GM13976 (cell line): ENCODE results near the gene EDNRA.

Experiments used
- DNase-seq: peaks from one replicate; pipeline ENCODE4 v3.0.0; 2012; ENCODE audit warnings: low spot score
- CTCF ChIP-seq: IDR thresholded peaks from 2 replicates; pipeline ENCODE4 v1.5.1; 2012; ENCODE audit warnings: borderline replicate concordance, mild to moderate bottlenecking; ENCODE audit not compliant: insufficient read depth; ENCODE audit errors: extremely low read depth, missing control alignments, control extremely low read depth
- in situ Hi-C: fragments of 300-500 bp; cut with MboI; formaldehyde crosslinking; loops from one replicate; pipeline ENCODE4 v1.12.0; 2022; ENCODE audit warnings: low sequenced_read_pairs, mixed read lengths, inconsistent platforms; ENCODE audit not compliant: unreplicated experiment

Gene EDNRA

GRCh38 chr4:147482281-147482680 is 1.4 kb downstream of the EDNRA start:
- TF ChIP-seq CTCF: no peak
- in situ Hi-C loops: no loop called here

GRCh38 chr4:147485167-147485566 is 4.3 kb downstream of the EDNRA start:
- no peak for TF ChIP-seq CTCF
- DNase-seq: no peak
- in situ Hi-C loops: no loop called here

More at GRCh38 chr4:147482281-147482680, 1.4 kb downstream of the EDNRA start:
- DNase-seq: no peak

GRCh38 chr4:147487616-147488015 is 6.7 kb downstream of the EDNRA start:
- TF ChIP-seq CTCF: no peak
- no peak for DNase-seq
- in situ Hi-C loops: no loop called here

GRCh38 chr4:147488556-147488955 is 7.7 kb downstream of the EDNRA start:
- no peak for DNase-seq
- in situ Hi-C loops: no loop called here
- no peak for TF ChIP-seq CTCF

GRCh38 chr4:147491086-147491485 is 10.2 kb downstream of the EDNRA start:
- TF ChIP-seq CTCF: no peak
- in situ Hi-C loops: no loop called here
- DNase-seq: no peak

- in situ Hi-C loops: no loop called here
- no peak for TF ChIP-seq CTCF
Measured at GRCh38 chr4:147492306-147492705, 11.4 kb downstream of the EDNRA start.

GRCh38 chr4:147492761-147493160 is 11.9 kb downstream of the EDNRA start:
- in situ Hi-C loops: no loop called here
- DNase-seq: no peak

More at GRCh38 chr4:147492306-147492705, 11.4 kb downstream of the EDNRA start:
- no peak for DNase-seq

More at GRCh38 chr4:147492761-147493160, 11.9 kb downstream of the EDNRA start:
- no peak for TF ChIP-seq CTCF
